SK-N-MC (cell line): ENCODE results near the gene OLFM3.

Source experiments
- DNase-seq: peaks from one replicate; pipeline ENCODE4 v3.0.0-alpha.2; 2011; ENCODE audit warnings: low read depth, low spot score
- H3K27ac ChIP-seq: fragments of 200-600 bp; sonication (generic); 2 replicates; pipeline ENCODE4 v1.5.1; 2016; ENCODE audit warnings: mixed run types
- H3K36me3 ChIP-seq: fragments of 200-600 bp; sonication (generic); 2 replicates; pipeline ENCODE4 v1.6.1; 2017; ENCODE audit warnings: antibody characterized with exemption, low read length, mixed read lengths; ENCODE audit not compliant: insufficient read depth
- H3K4me3 ChIP-seq: fragments of 200-600 bp; sonication (generic); 2 replicates; pipeline ENCODE4 v1.5.1; 2016
- H3K9ac ChIP-seq: fragments of 200-600 bp; sonication (generic); 2 replicates; pipeline ENCODE4 v1.8.0; 2017; ENCODE audit warnings: mixed run types, mixed read lengths; ENCODE audit not compliant: insufficient read length
- H3K9me3 ChIP-seq: fragments of 200-600 bp; sonication (generic); 2 replicates; pipeline ENCODE4 v1.6.1; 2017; ENCODE audit warnings: low read depth, mild to moderate bottlenecking, antibody characterized with exemption, low read length, moderate library complexity, mixed read lengths
- EZH2 ChIP-seq: fragments of 200-600 bp; sonication (generic); IDR thresholded peaks from one replicate; pipeline ENCODE4 v1.6.1; 2017; ENCODE audit warnings: antibody characterized with exemption
- FOXP2 ChIP-seq: optimal IDR thresholded peaks from 2 replicates; pipeline ENCODE3; 2011; ENCODE audit warnings: mild to moderate bottlenecking, moderate library complexity; ENCODE audit not compliant: insufficient read depth; ENCODE audit errors: extremely low read length, control extremely low read depth
- POLR2AphosphoS5 ChIP-seq: IDR thresholded peaks from 2 replicates; pipeline ENCODE4 v1.6.1; 2012; ENCODE audit warnings: mild to moderate bottlenecking, low read depth, low read length, borderline replicate concordance

The OLFM3 gene

GRCh38 chr1:101938681-101939080, 58.0 kb downstream of the OLFM3 start:
- Histone ChIP-seq H3K4me3 (no peak overlapping the region), H3K9me3 (no peaks in the 10 kb centered on the region), H3K27ac (no peak overlapping the region), H3K36me3 (no peaks in the 10 kb centered on the region), H3K9ac (no peak overlapping the region)
- TF ChIP-seq POLR2AphosphoS5 = no peak
- no peak for TF ChIP-seq EZH2
- TF ChIP-seq FOXP2 = no peak
- no peak for DNase-seq

- Histone ChIP-seq H3K4me3 (no peak overlapping the region), H3K9me3 (no peaks in the 10 kb centered on the region), H3K36me3 (no peaks in the 10 kb centered on the region), H3K9ac (no peak overlapping the region), H3K27ac (no peak overlapping the region)
- TF ChIP-seq EZH2 = no peak
- DNase-seq = no peak
Measured at GRCh38 chr1:101929343-101929742, 67.4 kb downstream of the OLFM3 start.

GRCh38 chr1:101928829-101929228, 67.9 kb downstream of the OLFM3 start:
- H3K9me3 ChIP-seq = no peaks in the 10 kb centered on the region
- no peaks in the 10 kb centered on the region for H3K36me3 ChIP-seq
- no peak overlapping the region for H3K27ac ChIP-seq
- TF ChIP-seq FOXP2 (no peak), EZH2 (no peak), POLR2AphosphoS5 (no peak)
- no peak overlapping the region for H3K4me3 ChIP-seq
- DNase-seq = no peak
- H3K9ac ChIP-seq = no peak overlapping the region

GRCh38 chr1:101924700-101925099, 72.0 kb downstream of the OLFM3 start:
- no peak overlapping the region for H3K27ac ChIP-seq
- no peak overlapping the region for H3K9ac ChIP-seq
- H3K36me3 ChIP-seq = no peaks in the 10 kb centered on the region
- H3K9me3 ChIP-seq = no peaks in the 10 kb centered on the region
- TF ChIP-seq FOXP2 (no peak), POLR2AphosphoS5 (no peak), EZH2 (no peak)
- no peak overlapping the region for H3K4me3 ChIP-seq
- no peak for DNase-seq

- Histone ChIP-seq H3K27ac (no peak overlapping the region), H3K4me3 (no peak overlapping the region), H3K9me3 (no peaks in the 10 kb centered on the region), H3K9ac (no peak overlapping the region), H3K36me3 (no peaks in the 10 kb centered on the region)
- DNase-seq = no peak
- no peak for TF ChIP-seq EZH2
Measured at GRCh38 chr1:101920577-101920976, 76.1 kb downstream of the OLFM3 start.

- no peak for DNase-seq
- H3K9me3 ChIP-seq = no peaks in the 10 kb centered on the region
- H3K4me3 ChIP-seq = no peak overlapping the region
- H3K9ac ChIP-seq = no peak overlapping the region
- TF ChIP-seq POLR2AphosphoS5 = no peak
- TF ChIP-seq FOXP2 = no peak
- TF ChIP-seq EZH2 = no peak
- H3K36me3 ChIP-seq = no peaks in the 10 kb centered on the region
- no peak overlapping the region for H3K27ac ChIP-seq
Measured at GRCh38 chr1:101918277-101918676, 78.4 kb downstream of the OLFM3 start.

GRCh38 chr1:101915597-101915996, 81.1 kb downstream of the OLFM3 start:
- no peak for DNase-seq
- Histone ChIP-seq H3K9ac (no peak overlapping the region), H3K9me3 (no peaks in the 10 kb centered on the region), H3K27ac (no peak overlapping the region), H3K36me3 (no peaks in the 10 kb centered on the region), H3K4me3 (no peak overlapping the region)
- no peak for TF ChIP-seq POLR2AphosphoS5
- no peak for TF ChIP-seq EZH2
- no peak for TF ChIP-seq FOXP2

GRCh38 chr1:101914473-101915242, 82.1 kb downstream of the OLFM3 start:
- DNase-seq = no peak
- TF ChIP-seq EZH2 (no peak), FOXP2 (no peak), POLR2AphosphoS5 (no peak)
- H3K9ac ChIP-seq = no peak overlapping the region
- no peaks in the 10 kb centered on the region for H3K9me3 ChIP-seq
- H3K27ac ChIP-seq = no peak overlapping the region
- no peaks in the 10 kb centered on the region for H3K36me3 ChIP-seq
- H3K4me3 ChIP-seq = no peak overlapping the region

GRCh38 chr1:101911894-101912293, 84.8 kb downstream of the OLFM3 start:
- Histone ChIP-seq H3K9me3 (no peaks in the 10 kb centered on the region), H3K27ac (no peak overlapping the region), H3K4me3 (no peak overlapping the region), H3K36me3 (no peaks in the 10 kb centered on the region), H3K9ac (no peak overlapping the region)
- TF ChIP-seq EZH2 (no peak), POLR2AphosphoS5 (no peak), FOXP2 (no peak)
- no peak for DNase-seq
